ENCODE data around the gene IMMP2L.

Gene IMMP2L

DNA sequence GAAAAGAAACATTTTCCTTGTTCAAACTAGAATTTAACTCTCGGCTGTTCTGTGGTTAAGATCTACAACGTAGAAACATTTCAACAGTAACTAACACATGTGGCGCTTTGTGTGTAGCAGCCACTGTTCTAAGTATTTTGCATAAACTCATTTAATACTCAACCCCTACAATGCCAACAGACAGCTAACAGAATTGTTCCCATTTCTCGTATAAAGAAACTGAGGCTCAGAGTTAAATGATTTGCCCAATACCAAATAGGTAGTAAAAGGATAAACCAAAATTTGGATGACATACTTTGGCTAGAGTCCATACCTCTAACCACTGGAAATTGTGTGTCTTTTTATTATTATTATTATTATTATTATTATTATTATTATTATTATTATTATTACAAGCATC, 543.8 kb downstream of the IMMP2L start:
- no peak for DNase-seq

DNA sequence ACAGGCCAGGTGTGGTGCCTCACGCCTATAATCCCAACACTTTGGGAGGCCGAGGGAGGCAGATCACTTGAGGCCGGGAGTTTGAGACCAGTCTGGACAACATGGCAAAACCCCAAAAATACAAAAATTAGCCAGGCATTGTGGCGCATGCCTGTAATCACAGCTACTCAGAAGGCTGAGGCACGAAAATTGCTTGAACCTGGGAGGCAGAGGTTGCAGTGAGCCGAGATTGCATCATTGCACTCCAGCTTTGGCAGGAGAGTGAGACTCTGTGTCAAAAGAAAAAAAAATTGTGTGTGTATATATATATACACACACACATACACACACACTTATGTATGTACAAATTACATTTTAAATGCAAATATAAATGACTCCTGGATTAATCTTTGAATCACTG, 548.2 kb downstream of the IMMP2L start:
- DNase-seq = no peak

DNA sequence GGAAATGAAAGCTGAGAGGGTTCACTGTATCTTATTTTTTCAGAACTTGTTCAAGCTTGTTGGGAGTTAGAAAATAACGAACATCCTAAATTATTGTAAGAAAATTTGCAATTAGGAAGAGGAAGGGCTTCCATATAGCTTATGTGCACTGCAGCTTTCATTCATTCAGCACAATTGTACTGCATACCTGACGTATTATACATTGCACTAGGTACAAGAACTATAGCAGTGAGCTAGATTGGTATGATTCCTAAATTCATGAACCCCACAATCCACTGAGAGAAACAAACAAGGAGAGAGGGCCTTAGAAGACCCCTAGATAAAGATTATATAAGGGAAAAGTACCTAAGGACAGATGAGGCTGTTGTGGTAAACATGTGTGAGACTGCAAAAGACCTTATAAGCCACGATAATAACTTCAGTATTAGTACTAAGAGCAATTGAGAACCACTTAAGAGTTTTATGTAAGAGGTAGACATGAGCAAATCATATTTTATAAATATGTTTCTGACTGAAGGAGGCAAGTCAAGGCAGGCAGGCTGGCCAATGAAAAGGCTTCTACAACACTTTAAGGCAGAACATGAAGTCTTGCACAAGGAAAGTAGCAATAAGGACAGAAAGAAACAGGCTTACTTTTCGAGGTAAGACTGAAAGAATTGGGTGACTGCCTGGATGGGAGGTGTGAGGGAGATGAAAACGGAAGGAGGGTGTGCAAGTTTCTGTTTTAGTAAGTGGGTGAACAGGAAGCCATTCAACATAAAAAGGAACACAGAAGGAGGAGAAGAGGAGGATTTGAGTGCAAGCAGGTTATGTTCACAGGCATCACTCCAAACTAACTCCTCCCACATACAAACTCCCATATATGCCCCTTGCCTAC, 549.3 kb downstream of the IMMP2L start:
- DNase-seq = no peak

DNA sequence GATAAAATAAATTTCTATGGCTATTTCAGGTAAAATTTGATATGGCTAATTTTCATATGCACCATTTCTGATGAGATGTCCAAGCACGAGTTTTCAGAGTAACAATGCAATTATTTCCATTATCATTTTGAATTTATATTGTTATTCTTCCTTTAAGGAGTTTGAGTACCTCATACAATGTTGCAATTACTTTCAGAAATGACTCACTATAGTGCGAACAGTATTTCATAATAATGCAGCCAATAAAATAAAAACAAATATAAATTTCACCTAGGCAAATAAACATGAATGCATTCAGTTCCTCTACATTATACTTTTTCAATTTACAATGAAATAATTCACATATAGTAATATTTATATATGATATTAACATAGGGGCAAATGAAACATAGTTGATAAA, 550.1 kb downstream of the IMMP2L start:
- no peak for DNase-seq

DNA sequence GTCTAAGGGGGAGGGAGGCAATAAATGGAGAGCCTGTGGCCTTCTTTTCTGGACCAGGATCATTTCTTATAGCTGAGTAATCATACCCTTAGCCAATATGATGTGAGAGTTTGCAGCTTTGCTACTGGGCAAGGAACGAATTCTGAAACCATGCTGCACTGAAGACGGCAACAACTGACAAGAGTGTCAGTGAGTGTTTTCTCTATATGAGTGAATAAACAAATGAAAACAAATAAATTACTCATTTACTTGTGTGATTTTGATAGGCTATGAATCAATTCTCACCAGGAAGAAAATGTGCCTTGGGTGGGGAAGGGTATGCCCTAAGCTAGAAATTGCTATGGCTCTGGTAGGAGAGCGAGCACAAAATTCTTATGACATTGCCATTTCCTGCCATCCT, 550.8 kb downstream of the IMMP2L start:
- DNase-seq = no peak

DNA sequence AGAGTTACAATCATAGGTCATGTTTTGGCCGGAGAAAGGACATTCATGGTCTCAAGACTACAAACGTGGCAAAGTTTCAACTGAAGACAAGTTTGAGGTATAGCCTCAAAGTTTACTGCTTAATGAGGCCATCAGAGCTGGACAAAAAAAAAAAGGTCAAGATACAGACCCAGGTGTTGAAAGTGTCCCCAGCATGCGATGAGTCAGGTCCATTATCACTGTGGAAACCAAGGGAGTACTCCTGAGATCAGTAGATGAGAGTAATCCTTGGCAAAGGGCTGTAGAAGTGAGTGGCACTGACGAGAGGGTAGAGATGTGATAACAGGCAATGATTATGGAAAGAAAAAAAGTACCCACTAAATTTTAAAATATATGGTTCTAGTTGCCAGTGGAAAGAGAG, 551.5 kb downstream of the IMMP2L start:
- DNase-seq = no peak

DNA sequence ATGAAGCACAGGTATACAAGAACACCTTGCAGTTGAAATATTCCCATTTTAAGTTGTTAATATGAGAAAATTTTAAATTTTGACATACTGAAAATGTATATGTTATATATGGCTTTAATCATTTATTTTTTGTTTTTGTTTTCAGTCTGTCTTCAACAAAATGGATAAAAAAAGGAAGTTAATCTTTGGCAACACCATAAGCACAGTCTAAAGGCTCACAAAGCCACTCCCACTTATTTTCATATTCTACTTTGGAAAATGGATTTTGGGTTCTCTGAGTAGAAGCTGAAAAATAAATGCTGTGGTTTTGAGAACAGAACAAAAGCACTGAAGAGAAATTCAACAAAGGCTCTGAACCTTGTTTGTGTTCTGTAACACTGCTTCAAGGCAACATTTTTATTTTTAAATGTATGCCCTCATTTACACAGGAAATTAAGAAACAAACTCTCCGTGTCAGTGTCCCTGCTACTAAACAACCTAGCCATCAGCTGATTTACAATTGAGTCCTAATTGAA, 552.7 kb downstream of the IMMP2L start:
- no peak for DNase-seq

DNA sequence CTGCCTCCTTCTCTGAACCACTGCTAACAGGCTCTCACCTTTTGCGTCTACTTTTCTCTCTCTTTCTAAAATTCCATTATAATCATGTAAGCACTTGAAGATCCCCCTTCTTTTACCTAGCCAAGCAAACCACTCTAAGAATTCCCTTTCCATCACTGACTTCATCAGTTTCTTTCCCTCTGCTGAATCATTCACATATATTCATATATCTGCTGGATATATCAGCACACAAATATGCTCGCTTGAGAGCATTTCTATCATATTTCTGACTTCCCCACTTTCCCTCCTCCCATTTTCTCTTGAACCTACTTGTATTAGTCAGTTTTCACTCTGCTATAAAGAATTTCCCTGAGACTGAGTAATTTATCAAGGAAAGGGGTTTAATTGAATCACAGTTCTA, 555.6 kb downstream of the IMMP2L start:
- no peak for DNase-seq

DNA sequence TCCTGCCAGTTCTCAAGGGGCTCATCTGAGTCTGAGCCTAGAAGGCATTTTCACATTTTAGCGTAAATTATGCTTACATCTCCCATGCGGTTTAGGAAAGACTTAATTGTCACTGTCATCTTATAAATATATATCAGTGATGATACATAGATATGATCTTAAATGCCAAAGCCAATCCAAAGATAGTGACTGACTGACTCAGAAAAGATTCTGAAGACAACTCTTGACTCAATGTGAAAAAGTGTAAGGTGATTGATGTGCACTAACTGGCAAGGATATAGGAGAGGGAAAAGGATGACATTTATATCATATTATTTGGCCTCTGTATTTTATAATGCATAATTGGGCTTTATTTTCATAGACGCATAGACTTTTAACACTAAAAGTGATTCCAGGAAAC, 556.3 kb downstream of the IMMP2L start:
- DNase-seq = no peak

DNA sequence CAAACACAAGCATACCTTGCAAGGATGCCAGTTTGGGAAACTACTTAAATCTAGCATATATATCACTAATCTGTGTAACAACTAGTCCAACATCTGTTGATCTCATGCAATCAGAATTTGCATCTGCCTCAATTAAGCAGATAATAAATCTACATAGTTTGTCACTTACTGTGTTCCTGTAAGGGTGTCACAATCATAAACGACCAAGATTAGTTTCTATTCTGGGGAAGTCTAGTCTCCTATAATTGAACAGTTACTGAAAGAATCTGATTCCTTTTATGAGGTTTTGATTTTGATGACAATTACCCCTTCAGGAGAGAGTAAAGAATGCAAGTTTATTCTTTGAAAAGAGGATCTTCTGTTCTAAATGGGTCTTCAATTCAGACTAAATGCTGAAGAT, 556.8 kb downstream of the IMMP2L start:
- DNase-seq = no peak

DNA sequence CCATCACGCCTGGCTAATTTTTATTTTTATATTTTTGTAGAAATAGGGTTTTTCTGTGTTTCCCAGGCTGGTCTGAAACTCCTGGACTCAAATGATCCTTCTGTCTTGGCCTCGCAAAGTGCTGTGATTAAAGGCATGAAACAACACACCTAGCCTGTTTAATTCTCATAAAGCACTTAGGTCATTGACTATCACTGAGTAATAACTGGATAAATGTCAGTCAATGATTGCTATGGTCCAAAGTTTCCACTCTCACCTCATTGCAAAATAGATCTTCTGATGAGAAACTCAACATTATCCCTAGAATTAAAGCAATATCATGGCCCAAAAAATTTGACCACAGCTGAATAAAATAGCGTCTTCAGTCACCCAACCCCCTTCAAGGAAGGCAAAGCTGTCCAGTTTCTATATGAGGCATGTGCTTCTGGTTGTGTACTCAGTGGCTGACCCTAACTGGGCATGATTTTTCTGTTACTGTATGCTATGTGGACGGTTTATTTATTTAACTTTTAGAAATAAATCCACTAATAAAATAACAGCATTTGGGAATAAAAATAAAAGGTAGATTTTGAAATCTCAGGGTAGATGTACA, 557.9 kb downstream of the IMMP2L start:
- DNase-seq = no peak

DNA sequence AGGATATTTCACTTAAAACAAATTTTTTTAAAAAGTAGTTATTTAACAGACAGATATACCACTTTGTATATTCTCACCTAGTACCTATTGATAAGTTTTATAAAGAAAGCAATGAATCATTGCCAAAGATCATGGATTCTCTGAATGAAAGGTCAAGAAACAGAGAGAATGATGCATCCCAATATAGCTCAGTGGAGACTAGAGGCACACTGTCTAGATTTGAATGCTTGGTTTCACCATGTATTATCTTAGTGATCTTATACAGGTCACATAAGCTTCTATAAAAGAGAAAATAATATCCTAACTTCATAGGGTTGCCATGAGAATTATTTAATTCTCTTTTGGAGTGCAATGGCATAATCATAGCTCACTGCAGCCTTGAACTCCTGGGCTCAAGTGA, 558.4 kb downstream of the IMMP2L start:
- no peak for DNase-seq

DNA sequence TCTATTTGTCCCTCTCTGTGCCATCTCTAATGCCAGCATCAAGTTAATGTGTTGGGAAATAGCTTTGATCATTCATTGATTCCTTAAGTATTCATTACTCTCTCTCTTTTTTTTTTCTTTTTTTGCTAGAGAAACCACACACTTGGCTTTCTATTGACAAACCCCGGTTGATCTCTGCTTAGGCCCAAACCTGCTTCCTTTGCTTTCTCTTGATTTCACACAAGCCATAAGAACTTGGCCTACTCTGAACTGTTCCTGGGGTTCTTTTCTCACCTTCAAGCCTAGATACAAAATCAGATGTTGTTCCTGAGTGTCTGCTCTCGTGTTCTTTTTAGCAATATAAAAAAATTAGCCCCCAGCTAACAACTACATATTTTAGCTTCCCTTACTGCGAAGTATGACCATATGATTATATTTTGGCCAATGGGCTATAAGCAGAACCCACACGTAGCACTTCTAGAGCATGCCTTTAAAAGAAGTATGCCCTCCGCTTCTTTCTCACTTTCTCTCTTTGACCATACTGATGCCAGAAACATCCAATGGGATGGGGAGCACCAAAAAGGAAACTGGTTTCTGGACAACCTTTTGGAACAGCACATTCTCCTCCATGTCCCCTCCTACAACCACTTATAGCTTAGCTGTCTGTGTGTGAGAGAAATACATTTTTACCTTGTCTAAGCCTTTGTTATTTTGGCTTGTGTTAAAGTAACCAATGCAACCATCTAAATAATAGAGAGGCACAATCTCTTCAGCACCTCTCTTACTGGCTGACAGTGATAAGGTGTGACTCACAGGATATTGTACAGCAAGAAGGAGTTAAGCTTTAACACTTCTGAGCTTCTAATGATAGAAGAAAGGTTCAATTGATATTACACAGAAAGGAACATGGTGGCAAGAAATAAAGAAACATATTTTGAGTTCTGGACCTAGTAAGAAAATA, 568.0 kb downstream of the IMMP2L start:
- no peak for DNase-seq

DNA sequence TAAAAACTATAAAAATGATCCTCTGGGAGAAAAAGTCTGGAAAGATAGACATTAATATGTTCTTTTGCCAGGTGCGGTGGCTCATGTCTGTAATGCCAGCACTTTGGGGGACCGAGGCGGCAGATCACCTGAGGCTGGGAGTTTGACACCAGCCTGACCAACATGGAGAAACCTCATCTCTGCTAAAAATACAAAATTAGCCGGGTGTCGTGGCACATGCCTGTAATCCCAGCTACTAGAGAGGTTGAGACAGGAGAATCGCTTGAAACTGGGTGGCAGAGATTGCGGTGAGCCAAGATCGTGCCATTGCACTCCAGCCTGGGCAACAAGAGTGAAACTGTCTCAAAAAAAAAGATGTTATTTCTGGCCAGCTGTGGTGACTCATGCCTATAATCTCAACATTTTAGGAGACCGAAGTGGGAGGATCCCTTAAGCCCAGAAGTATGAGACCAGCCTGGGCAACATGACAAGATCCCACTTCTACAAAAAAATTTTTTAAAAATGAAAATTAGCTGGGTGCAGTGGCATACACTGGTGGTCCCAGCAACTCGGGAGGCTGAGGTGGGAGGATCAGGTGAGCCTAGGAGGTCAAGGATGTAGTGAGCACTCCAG, 573.3 kb downstream of the IMMP2L start:
- no peak for DNase-seq

DNA sequence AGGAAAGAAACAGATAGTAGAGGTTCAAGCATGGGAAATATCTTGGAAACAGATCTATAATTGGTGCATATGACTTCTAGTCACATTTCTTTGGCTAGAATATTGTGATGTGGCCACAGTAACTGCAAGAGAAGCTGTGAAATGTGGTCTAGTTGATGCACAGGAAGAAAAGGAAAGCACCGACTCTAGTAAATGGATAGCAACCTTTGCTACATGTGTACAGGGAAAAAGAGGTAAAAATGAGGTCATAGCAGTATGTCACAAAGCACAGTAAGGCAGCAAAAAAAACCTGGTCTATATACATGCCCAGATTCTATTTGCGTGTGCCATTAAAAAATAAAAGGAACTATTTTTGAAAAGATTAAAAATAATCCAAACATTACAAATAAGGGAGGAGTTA, 573.9 kb downstream of the IMMP2L start:
- DNase-seq = no peak

DNA sequence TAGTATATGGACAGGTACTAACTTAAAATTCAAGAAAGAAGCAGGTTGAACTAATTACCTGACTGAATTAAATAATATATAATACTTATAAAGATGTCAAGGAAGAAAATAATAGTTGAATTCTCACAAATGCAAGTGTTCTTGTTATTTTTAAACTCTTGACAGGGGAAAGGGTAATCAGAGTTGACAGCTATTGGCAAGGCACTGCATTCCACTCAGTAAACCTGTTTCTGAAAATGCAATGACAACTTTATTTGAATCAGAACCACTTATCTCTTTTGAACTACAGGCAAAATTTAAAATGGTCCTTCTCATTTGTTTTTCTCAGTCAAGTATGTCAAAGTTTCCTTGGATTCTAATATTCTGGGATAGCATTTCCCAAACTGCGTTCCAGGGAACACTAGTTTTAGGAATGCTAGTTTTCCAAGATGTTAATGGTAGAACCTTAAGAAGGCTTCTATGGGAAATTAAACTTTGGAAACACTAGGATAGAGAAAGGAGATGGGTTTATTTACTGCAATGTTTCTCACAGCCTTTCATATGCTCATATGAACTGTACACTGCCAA, 575.1 kb downstream of the IMMP2L start:
- no peak for DNase-seq

DNA sequence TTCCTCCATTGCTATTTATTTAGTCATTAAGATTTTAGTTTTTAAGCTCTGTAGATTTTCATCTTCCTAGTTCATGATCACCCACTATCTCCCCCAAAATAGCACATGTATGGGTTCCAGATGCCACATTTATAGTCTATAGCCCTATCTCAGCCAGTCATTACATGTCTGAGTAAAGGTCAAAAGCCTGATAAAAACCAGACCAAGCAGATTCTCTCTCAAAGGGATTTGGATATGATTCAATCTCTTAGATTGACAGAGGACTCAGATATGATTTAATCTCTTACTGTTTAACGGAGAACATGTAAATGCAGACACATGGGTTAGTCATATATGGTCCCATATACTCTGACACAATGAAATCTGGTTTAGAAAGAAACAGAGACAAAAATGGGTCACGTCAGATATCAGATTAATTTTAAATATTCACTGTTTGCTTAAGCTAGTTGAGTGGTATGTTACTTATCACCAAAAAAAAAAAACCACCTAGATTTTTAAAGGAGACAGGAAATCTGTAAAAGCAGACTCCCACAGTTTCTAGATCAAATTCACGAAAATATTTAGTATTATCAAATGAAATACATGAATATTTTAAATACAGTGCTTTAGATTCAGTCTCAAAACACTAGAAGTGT, 578.4 kb downstream of the IMMP2L start:
- no peak for DNase-seq

DNA sequence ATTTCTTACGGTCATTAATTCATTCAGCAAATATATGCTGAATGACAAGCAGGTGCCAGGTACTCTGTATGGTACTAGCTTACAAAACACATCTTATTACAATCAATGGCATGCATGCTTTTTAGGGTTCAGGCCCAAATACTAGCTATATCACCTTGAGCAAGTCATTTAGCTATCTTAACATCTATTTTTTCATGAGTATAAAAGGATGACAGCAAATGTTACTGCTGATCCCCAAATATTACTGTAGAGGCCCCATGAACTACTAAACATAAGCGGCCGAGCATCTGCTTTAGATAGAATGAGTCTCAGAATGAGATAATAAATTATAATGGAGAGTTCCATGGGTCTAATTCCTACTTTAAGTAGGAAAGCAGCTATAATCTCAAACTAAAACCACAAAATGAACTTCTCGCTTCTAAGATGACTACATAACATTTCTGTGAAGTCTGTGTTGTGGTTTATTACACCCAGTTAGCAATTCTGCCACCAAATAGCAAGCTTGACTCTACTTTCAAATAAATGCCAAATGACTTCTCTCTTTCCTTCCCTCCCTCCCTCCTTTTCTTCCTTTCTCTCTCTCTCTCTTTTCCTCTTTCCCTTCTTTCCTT, 585.1 kb downstream of the IMMP2L start:
- DNase-seq = no peak

DNA sequence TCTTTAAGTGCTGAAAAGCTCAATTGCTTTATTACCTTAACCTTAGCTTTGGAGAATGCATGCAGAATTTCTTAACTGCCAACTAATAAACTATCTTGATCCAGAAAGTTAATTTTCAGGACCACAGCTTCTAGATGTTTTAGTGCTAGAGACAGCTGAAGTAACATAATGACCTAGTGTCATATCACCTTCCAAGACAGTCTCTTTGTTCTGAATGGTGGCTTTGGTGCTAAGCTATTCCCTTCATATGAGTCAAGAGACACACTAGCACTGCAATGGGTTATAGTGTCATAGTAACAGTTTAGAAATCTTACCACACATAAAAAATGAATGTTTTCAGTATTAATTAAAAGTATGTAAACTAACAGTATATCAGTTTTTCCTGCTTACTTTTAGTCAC, 586.8 kb downstream of the IMMP2L start:
- DNase-seq = no peak

DNA sequence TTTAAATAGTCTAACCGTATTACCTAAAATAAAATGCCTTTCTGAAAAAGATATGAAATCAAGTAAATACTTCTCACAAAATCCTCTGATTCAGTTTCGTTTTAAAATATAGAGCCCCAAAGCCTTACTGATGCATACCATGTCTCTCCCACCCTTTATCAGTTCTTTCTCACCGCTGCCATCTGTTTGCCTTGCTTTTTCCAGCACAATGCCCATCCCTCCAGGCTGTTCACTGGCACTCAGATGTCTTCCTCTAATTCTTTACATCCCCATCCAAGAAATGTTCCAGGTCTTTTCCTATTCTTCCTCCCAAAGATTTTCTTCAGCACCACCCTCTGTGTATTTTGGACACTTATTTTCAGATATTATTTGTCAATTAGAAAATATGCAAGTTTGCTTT, 587.9 kb downstream of the IMMP2L start:
- DNase-seq = no peak

DNA sequence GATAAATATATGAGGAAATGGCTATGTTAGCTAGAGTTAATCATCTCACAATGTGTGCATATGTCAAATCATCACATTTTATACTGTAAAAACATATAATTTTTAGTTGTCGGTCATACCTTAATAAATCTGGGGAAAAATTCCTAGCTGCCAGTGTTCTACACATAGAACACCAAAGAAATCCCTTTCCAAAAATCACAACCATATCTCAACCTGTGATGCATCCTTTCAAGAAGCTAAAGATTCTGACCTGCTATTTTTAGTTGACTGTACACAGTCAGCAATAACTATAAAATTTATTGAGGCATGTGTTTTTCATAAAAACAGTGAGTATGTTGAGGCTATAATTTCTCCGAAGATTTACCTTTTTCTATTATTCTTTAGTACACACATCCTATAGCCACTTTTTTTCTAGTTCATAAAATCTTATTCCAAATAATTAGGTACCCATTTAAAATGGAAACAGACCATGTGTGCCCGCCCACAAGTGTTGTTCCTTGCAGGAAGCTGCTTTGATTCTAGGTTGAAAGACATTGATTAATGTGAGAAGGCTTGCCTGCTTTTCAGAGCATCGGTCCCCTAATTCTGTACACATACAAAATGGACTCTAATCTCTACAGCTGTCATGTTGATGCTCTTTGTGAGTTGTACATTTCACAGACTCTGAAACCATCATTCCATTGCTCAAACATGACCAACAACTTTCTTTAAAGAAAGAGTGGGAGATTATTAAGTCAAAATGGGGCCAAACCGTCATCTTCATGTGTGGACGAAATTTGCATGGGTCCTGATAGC, 588.9 kb downstream of the IMMP2L start:
- no peak for DNase-seq

Data from activated gamma-delta T cell (primary cell).